Measurements from ENCODE around the gene SLC25A29. TPM values are rescaled to one million over a fixed set of nuclear protein-coding genes. Genes with fewer than 3 reads are reported as not detected.

The SLC25A29 gene
- total and polyA plus RNA-seq, 2 of the 8 experiments (the other 6 are each of a cell fraction or from before 2014, with no cell fraction given): 135 to 177 TPM

GRCh38 chr14:100282083-100282350 lies 24.2 kb downstream of the SLC25A29 start:
- no peak overlapping the region for H3K23ac ChIP-seq (ENCODE audit: insufficient read length)
- H3K4ac ChIP-seq (replicated peaks; ENCODE audit: insufficient read length, low read depth, low read length): no peak overlapping the region
- H2AK5ac ChIP-seq (ENCODE audit: low read depth, low read length): no peak overlapping the region
- FAIRE-seq: no peak
- 97% methylated on average over 7 of the region's 7 CpGs; no CpG with 5 or more reads in 1 of the 2 experiments for WGBS, 2 experiments (ENCODE audit: extremely low coverage in 1 of 2, insufficient coverage in 1 of 2, insufficient read length in 1 of 2, insufficient replicate concordance in 2 of 2, low coverage in 1 of 2, low lambda C conversion rate in 2 of 2, missing lambda C conversion rate in 1 of 2)
- H4K8ac ChIP-seq (ENCODE audit: extremely low read depth, insufficient read depth, low read length): no peak overlapping the region
- no peak overlapping the region for H3K14ac ChIP-seq (ENCODE audit: insufficient read length)
- no peak for DNase-seq (ENCODE audit: low read depth in 1 of 2, low spot score in 2 of 2)
- H3K9ac ChIP-seq (replicated peaks in 1 of 4; ENCODE audit: extremely low read depth in 1 of 4, low read depth in 3 of 4, low read length in 3 of 4): no peak overlapping the region
- no peak overlapping the region for H2BK20ac ChIP-seq (ENCODE audit: low read length)
- peaks cover 15% of the 10 kb centered on the region; the same call in 1 of the 2 replicates for H3K79me1 ChIP-seq (ENCODE audit: low read depth, low read length)
- H3K4me1 ChIP-seq (replicated peaks in 1 of 4; ENCODE audit: control insufficient read depth in 3 of 4, insufficient read depth in 4 of 4, low read length in 3 of 4): peaks cover 7 to 12% (median 9%) of the 10 kb centered on the region in 4 experiments
- H3K4me2 ChIP-seq (ENCODE audit: insufficient read depth in 1 of 2, low read depth in 2 of 2, low read length in 2 of 2): no peak overlapping the region
- no peak overlapping the region for H3K27ac ChIP-seq (ENCODE audit: low read depth, low read length)
- CTCF ChIA-PET (ENCODE audit: partially characterized antibody): interaction anchor here (0.9 to 4.0 kb wide), 8 partner anchors 9 to 101 kb away, joined by 3 to 16 read pairs (median 4); no protein-coding TSS in a partner anchor
- H3K36me3 ChIP-seq (ENCODE audit: control insufficient read depth in 2 of 4, insufficient read depth in 4 of 4, low read length in 3 of 4): peaks cover 3 to 14% (median 5%) of the 10 kb centered on the region in 4 experiments; a peak in 6 of 8 replicates
- H4K20me1 ChIP-seq (replicated peaks in 1 of 2; ENCODE audit: control insufficient read depth in 1 of 2, insufficient read depth in 2 of 2, low read length in 2 of 2): peaks cover 9 to 23% of the 10 kb centered on the region in 2 experiments
- no peak overlapping the region for H2BK15ac ChIP-seq (ENCODE audit: low read length)
- no peak overlapping the region for H4K5ac ChIP-seq (ENCODE audit: insufficient read length, low read depth, low read length)
- H3K18ac ChIP-seq (ENCODE audit: extremely low read depth, low read length): no peak overlapping the region
- peaks cover 2% of the 10 kb centered on the region; the same call in 1 of the 2 replicates for H3K23me2 ChIP-seq (ENCODE audit: low read depth, low read length)
- H3K4me3 ChIP-seq (ENCODE audit: extremely low read depth in 1 of 4, insufficient read depth in 2 of 4, low read depth in 3 of 4, low read length in 4 of 4): no peak overlapping the region
- no peak overlapping the region for H3K56ac ChIP-seq (replicated peaks; ENCODE audit: insufficient read length, low read depth, low read length)
- H3K79me2 ChIP-seq (ENCODE audit: control insufficient read depth in 1 of 2, insufficient read depth in 2 of 2, low read length in 2 of 2): peaks cover 0 to 50% of the 10 kb centered on the region in 2 experiments; a peak in 3 of 4 replicates
- H3K27me3 ChIP-seq (replicated peaks in 1 of 4; ENCODE audit: control insufficient read depth in 3 of 4, extremely low read depth in 1 of 4, insufficient read depth in 3 of 4, low read length in 3 of 4): no peaks in the 10 kb centered on the region
- POLR2A ChIA-PET (ENCODE audit: partially characterized antibody): interaction anchor here (1.3 to 16.0 kb wide), 2 partner anchors 19 to 35 kb away, joined by 3 to 200 read pairs; partner anchors contain the start of gene SLC25A29
- no peak overlapping the region for H2AFZ ChIP-seq (ENCODE audit: low read length)
- no peak overlapping the region for H4K91ac ChIP-seq (replicated peaks; ENCODE audit: insufficient read length, low read length)
- no peaks in the 10 kb centered on the region for H3K9me3 ChIP-seq (ENCODE audit: insufficient read depth in 2 of 2, low read depth in 1 of 2, low read length in 1 of 2)
- H2BK5ac ChIP-seq (ENCODE audit: low read depth, low read length): no peak overlapping the region
- no peak overlapping the region for H2BK12ac ChIP-seq (ENCODE audit: low read depth, low read length)
- H2BK120ac ChIP-seq (replicated peaks; ENCODE audit: low read depth, low read length): no peak overlapping the region
- TF ChIP-seq KDM5A (IDR thresholded peaks at IDR 0.05; ENCODE audit: low read length) (no peak), JUND (IDR thresholded peaks at IDR 0.05; ENCODE audit: low read length) (no peak), PHF8 (conservative IDR thresholded peaks at IDR 0.05; ENCODE audit: low read depth, low read length) (no peak), POLR2A (IDR thresholded peaks at IDR 0.05; ENCODE audit: control extremely low read depth in 1 of 2, low read depth in 2 of 2, low read length in 2 of 2) (no peak), JUN (IDR thresholded peaks at IDR 0.05; ENCODE audit: low read depth, low read length) (no peak), SRF (IDR thresholded peaks at IDR 0.05; ENCODE audit: low read depth, low read length) (no peak), SP4 (IDR thresholded peaks at IDR 0.05; ENCODE audit: low read length) (no peak), SP2 (IDR thresholded peaks at IDR 0.05; ENCODE audit: low read length) (no peak), TCF12 (IDR thresholded peaks at IDR 0.05; ENCODE audit: low read depth, low read length) (no peak), CBX5 (IDR thresholded peaks at IDR 0.05; ENCODE audit: low read depth, low read length) (no peak), ATF3 (IDR thresholded peaks at IDR 0.05; ENCODE audit: insufficient read depth, low read depth, low read length) (no peak), RBBP5 (IDR thresholded peaks at IDR 0.05; ENCODE audit: borderline replicate concordance, low read depth, low read length) (no peak), BACH1 (IDR thresholded peaks at IDR 0.05; ENCODE audit: low read length) (no peak)
- TF ChIP-seq, protein P1, sequence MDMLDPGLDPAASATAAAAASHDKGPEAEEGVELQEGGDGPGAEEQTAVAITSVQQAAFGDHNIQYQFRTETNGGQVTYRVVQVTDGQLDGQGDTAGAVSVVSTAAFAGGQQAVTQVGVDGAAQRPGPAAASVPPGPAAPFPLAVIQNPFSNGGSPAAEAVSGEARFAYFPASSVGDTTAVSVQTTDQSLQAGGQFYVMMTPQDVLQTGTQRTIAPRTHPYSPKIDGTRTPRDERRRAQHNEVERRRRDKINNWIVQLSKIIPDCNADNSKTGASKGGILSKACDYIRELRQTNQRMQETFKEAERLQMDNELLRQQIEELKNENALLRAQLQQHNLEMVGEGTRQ (IDR thresholded peaks at IDR 0.05; ENCODE audit: low read length): no peak

All from H1 (cell line).